HepG2 (cell line): ENCODE results near the gene AADACL4. TPM values are rescaled to one million over a fixed set of nuclear protein-coding genes. Genes with fewer than 3 reads are reported as not detected.

Experiments
- polyA plus RNA-seq, 8 experiments: library from polyadenylated mRNA; depleted of rRNA in 3 of 8; stranded (reverse) in 7 of 8; unstranded in 1 of 8; fragments of >200 nt; fragmentation: Illumina TruSeq in 4 of 8; extraction: Trizol in 4 of 8; gene quantifications; 2 replicates each; pipeline versions ENCODE4 v1.2.1 to v1.2.3, GENCODE V29; 2011 to 2016; ENCODE audit warnings: low read depth in 4 of 8, missing spikeins in 1 of 8, mixed read lengths in 1 of 8; ENCODE audit not compliant: insufficient read depth in 1 of 8
- small RNA-seq, 3 experiments: library from RNA; depleted of rRNA; stranded (forward); fragments of <200 nt; gene quantifications; one replicate each; pipeline ENCODE3, GENCODE V24; 2012; ENCODE audit warnings: low read depth in 2 of 3, low replicate concordance in 1 of 3; ENCODE audit not compliant: insufficient read length in 3 of 3, insufficient read depth in 2 of 3
- total RNA-seq, 5 experiments: library from RNA; depleted of rRNA; stranded (reverse); fragments of >200 nt; fragmentation: Illumina TruSeq; extraction: Trizol; gene quantifications; 2 replicates each; pipeline ENCODE4 v1.2.3, GENCODE V29; 2016; ENCODE audit warnings: low read depth in 1 of 5

AADACL4 gene
- total and polyA plus RNA-seq, 2 of the 13 experiments (the other 11 are each of a cell fraction or from before 2014, with no cell fraction given), result not detected

Small RNA genes within 50 kb of the gene (small RNA-seq; reads per million reads assigned to genes)
- gene AC244670.1, result 0 reads per million in 3 experiments

Other genes with a start within 250 kb of the AADACL4 start
- gene DHRS3, start 25.9 kb upstream of the AADACL4 start, total RNA-seq (2016; rRNA removed; fragmentation: Illumina TruSeq; extraction: Trizol), result 30.5 and 48.5 TPM in 2 replicates
- 90.5 and 107 TPM in 2 replicates for gene DHRS3, start 25.9 kb upstream of the AADACL4 start, polyA plus RNA-seq (2011; rRNA removed)
- not detected in 2 replicates for gene AADACL3, start 72.0 kb downstream of the AADACL4 start, total RNA-seq (2016; rRNA removed; fragmentation: Illumina TruSeq; extraction: Trizol)
- 0.01 TPM in 1 of 2 replicates, not detected in the other for gene AADACL3, start 72.0 kb downstream of the AADACL4 start, polyA plus RNA-seq (2011; rRNA removed)
- not detected in 2 replicates for gene CFAP107, start 102.1 kb downstream of the AADACL4 start, total RNA-seq (2016; rRNA removed; fragmentation: Illumina TruSeq; extraction: Trizol)
- gene CFAP107, start 102.1 kb downstream of the AADACL4 start, polyA plus RNA-seq (2011; rRNA removed), result not detected in 2 replicates
- gene PRAMEF12, start 129.7 kb downstream of the AADACL4 start, total RNA-seq (2016; rRNA removed; fragmentation: Illumina TruSeq; extraction: Trizol), result not detected in 2 replicates
- not detected in 2 replicates for gene PRAMEF12, start 129.7 kb downstream of the AADACL4 start, polyA plus RNA-seq (2011; rRNA removed)
- gene PRAMEF1, start 147.3 kb downstream of the AADACL4 start, total RNA-seq (2016; rRNA removed; fragmentation: Illumina TruSeq; extraction: Trizol), result not detected in 2 replicates
- gene PRAMEF1, start 147.3 kb downstream of the AADACL4 start, polyA plus RNA-seq (2011; rRNA removed), result not detected in 2 replicates
- gene PRAMEF11, start 187.3 kb downstream of the AADACL4 start, total RNA-seq (2016; rRNA removed; fragmentation: Illumina TruSeq; extraction: Trizol), result not detected in 2 replicates
- gene PRAMEF11, start 187.3 kb downstream of the AADACL4 start, polyA plus RNA-seq (2011; rRNA removed), result not detected in 2 replicates
- gene HNRNPCL1, start 204.6 kb downstream of the AADACL4 start, total RNA-seq (2016; rRNA removed; fragmentation: Illumina TruSeq; extraction: Trizol), result 0.18 TPM in 1 of 2 replicates, not detected in the other
- not detected in 2 replicates for gene HNRNPCL1, start 204.6 kb downstream of the AADACL4 start, polyA plus RNA-seq (2011; rRNA removed)
- not detected in 2 replicates for gene PRAMEF2, start 213.0 kb downstream of the AADACL4 start, total RNA-seq (2016; rRNA removed; fragmentation: Illumina TruSeq; extraction: Trizol)
- gene PRAMEF2, start 213.0 kb downstream of the AADACL4 start, polyA plus RNA-seq (2011; rRNA removed), result not detected in 2 replicates
- gene PRAMEF4, start 242.1 kb downstream of the AADACL4 start, total RNA-seq (2016; rRNA removed; fragmentation: Illumina TruSeq; extraction: Trizol), result not detected in 2 replicates
- not detected in 2 replicates for gene PRAMEF4, start 242.1 kb downstream of the AADACL4 start, polyA plus RNA-seq (2011; rRNA removed)